NB4 (cell line): ENCODE measurements around the gene DNPH1.

Experiments used
- MYC ChIP-seq: IDR thresholded peaks from 2 replicates; pipeline ENCODE4 v1.6.1; 2011; ENCODE audit warnings: low read depth, low read length
- POLR2A ChIP-seq: IDR thresholded peaks from 2 replicates; pipeline ENCODE4 v1.6.1; 2011; ENCODE audit warnings: mild to moderate bottlenecking; ENCODE audit not compliant: insufficient read length; ENCODE audit errors: extremely low read depth
- TF ChIP-seq, protein P1 (sequence below): IDR thresholded peaks from 2 replicates; pipeline ENCODE4 v1.6.1; 2011; ENCODE audit warnings: low read depth, low read length

GRCh38 chr6:43248101-43248500 is 18.8 kb upstream of the DNPH1 start:
- TF ChIP-seq POLR2A: no peak
- TF ChIP-seq, protein P1, sequence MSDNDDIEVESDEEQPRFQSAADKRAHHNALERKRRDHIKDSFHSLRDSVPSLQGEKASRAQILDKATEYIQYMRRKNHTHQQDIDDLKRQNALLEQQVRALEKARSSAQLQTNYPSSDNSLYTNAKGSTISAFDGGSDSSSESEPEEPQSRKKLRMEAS: no peak
- no peak for TF ChIP-seq MYC
